Measurements from ENCODE around the gene SMARCA4.

DNA sequence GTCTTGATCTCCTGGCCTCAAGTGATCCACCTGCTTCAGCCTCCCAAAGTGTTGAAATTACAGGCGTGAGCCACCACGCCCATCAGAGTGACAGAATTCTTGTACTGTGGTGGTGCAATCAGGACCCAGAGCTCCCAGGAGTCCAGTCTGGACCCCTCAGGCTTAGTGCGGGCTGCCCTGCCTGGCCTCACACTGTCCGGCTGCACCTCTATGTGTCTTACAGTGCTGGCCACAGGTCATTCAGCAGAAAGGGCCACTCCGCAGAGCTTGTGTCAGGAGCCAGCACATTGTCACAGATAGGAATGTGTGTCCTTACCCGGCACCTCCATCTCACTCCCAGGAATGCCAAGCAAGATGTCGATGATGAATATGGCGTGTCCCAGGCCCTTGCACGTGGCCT lies 49.2 kb downstream of the SMARCA4 start:
- TF ChIP-seq, protein P1, sequence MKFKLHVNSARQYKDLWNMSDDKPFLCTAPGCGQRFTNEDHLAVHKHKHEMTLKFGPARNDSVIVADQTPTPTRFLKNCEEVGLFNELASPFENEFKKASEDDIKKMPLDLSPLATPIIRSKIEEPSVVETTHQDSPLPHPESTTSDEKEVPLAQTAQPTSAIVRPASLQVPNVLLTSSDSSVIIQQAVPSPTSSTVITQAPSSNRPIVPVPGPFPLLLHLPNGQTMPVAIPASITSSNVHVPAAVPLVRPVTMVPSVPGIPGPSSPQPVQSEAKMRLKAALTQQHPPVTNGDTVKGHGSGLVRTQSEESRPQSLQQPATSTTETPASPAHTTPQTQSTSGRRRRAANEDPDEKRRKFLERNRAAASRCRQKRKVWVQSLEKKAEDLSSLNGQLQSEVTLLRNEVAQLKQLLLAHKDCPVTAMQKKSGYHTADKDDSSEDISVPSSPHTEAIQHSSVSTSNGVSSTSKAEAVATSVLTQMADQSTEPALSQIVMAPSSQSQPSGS (tag by site-specific recombination; IDR thresholded peaks at IDR 0.05; ENCODE audit: low read depth) = no peak
- TF ChIP-seq, protein P2, sequence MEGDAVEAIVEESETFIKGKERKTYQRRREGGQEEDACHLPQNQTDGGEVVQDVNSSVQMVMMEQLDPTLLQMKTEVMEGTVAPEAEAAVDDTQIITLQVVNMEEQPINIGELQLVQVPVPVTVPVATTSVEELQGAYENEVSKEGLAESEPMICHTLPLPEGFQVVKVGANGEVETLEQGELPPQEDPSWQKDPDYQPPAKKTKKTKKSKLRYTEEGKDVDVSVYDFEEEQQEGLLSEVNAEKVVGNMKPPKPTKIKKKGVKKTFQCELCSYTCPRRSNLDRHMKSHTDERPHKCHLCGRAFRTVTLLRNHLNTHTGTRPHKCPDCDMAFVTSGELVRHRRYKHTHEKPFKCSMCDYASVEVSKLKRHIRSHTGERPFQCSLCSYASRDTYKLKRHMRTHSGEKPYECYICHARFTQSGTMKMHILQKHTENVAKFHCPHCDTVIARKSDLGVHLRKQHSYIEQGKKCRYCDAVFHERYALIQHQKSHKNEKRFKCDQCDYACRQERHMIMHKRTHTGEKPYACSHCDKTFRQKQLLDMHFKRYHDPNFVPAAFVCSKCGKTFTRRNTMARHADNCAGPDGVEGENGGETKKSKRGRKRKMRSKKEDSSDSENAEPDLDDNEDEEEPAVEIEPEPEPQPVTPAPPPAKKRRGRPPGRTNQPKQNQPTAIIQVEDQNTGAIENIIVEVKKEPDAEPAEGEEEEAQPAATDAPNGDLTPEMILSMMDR (tag by site-specific recombination; IDR thresholded peaks at IDR 0.05) = no peak
- TF ChIP-seq ZBTB21 (tag by site-specific recombination; IDR thresholded peaks at IDR 0.05) (no peak), HOXA7 (CRISPR knock-in tag; IDR thresholded peaks at IDR 0.05; ENCODE audit: borderline replicate concordance) (no peak), ZNF24 (tag by site-specific recombination; IDR thresholded peaks at IDR 0.05) (no peak), ZNF558 (tag by site-specific recombination; IDR thresholded peaks at IDR 0.05) (no peak), ZNF658 (tag by site-specific recombination; IDR thresholded peaks at IDR 0.05) (no peak), ZNF311 (tag by site-specific recombination; IDR thresholded peaks at IDR 0.05; ENCODE audit: borderline replicate concordance) (no peak)
- TF ChIP-seq, protein P3, sequence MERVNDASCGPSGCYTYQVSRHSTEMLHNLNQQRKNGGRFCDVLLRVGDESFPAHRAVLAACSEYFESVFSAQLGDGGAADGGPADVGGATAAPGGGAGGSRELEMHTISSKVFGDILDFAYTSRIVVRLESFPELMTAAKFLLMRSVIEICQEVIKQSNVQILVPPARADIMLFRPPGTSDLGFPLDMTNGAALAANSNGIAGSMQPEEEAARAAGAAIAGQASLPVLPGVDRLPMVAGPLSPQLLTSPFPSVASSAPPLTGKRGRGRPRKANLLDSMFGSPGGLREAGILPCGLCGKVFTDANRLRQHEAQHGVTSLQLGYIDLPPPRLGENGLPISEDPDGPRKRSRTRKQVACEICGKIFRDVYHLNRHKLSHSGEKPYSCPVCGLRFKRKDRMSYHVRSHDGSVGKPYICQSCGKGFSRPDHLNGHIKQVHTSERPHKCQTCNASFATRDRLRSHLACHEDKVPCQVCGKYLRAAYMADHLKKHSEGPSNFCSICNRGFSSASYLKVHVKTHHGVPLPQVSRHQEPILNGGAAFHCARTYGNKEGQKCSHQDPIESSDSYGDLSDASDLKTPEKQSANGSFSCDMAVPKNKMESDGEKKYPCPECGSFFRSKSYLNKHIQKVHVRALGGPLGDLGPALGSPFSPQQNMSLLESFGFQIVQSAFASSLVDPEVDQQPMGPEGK (tag by site-specific recombination; IDR thresholded peaks at IDR 0.05) = no peak

All from HEK293 (cell line).